SU-DHL-6 (cell line): ENCODE measurements around the gene NMNAT2.

Experiments used
- H2AFZ ChIP-seq: fragments of 200-600 bp; sonication (generic); 2 replicates; pipeline ENCODE4 v1.6.1; 2014; ENCODE audit warnings: low read depth, mild to moderate bottlenecking, moderate library complexity, mixed read lengths, antibody characterized with exemption, low read length; ENCODE audit not compliant: severe bottlenecking
- H3F3A ChIP-seq: fragments of 200-600 bp; shearing (Covaris generic); 2 replicates; pipeline ENCODE4 v1.6.0; 2016; ENCODE audit warnings: antibody characterized with exemption, mild to moderate bottlenecking; ENCODE audit not compliant: insufficient read depth
- H3K27ac ChIP-seq: fragments of 200-600 bp; sonication (generic); 2 replicates; pipeline ENCODE4 v1.5.1; 2016; ENCODE audit warnings: low read depth, mild to moderate bottlenecking, low read length, moderate library complexity, mixed read lengths
- H3K27me3 ChIP-seq: fragments of 200-600 bp; sonication (generic), shearing (Covaris generic); 2 replicates; pipeline ENCODE4 v1.6.0; 2014; ENCODE audit warnings: mild to moderate bottlenecking, low read length
- H3K36me3 ChIP-seq: fragments of 200-600 bp; sonication (generic); 2 replicates; pipeline ENCODE4 v1.6.1; 2014; ENCODE audit warnings: mild to moderate bottlenecking, low read length, mixed read lengths
- H3K4me2 ChIP-seq: fragments of 300-600, 200-600 bp; shearing (Covaris generic), sonication (generic); 2 replicates; pipeline ENCODE4 v1.6.0; 2014; ENCODE audit warnings: low read length, low read depth, mild to moderate bottlenecking; ENCODE audit not compliant: poor library complexity, severe bottlenecking
- H3K4me3 ChIP-seq: fragments of 200-600 bp; sonication (generic); 2 replicates; pipeline ENCODE4 v1.5.1; 2014; ENCODE audit warnings: antibody characterized with exemption, low read length, mild to moderate bottlenecking, mixed read lengths; ENCODE audit not compliant: insufficient read depth, poor library complexity, severe bottlenecking
- H3K79me2 ChIP-seq: fragments of 200-600 bp; sonication (generic); 2 replicates; pipeline ENCODE4 v1.6.1; 2014; ENCODE audit warnings: mild to moderate bottlenecking, low read length, moderate library complexity; ENCODE audit not compliant: insufficient read depth
- H3K9ac ChIP-seq: fragments of 200-600 bp; sonication (generic); 2 replicates; pipeline ENCODE4 v1.7.0; 2014; ENCODE audit warnings: mild to moderate bottlenecking, low read length
- H3K9me2 ChIP-seq: fragments of 200-600 bp; sonication (generic); replicated peaks from 2 replicates; pipeline ENCODE4 v1.6.1; 2014; ENCODE audit warnings: low read length; ENCODE audit not compliant: insufficient read depth
- H3K9me3 ChIP-seq: fragments of 200-600 bp; sonication (generic); 2 replicates; pipeline ENCODE4 v1.6.1; 2014; ENCODE audit warnings: low read length, mixed read lengths; ENCODE audit not compliant: insufficient read depth
- H4K20me1 ChIP-seq: fragments of 200-600 bp; sonication (generic); 2 replicates; pipeline ENCODE4 v1.6.1; 2014; ENCODE audit warnings: low read depth, mild to moderate bottlenecking, antibody characterized with exemption, low read length, moderate library complexity, mixed read lengths
- EZH2phosphoT487 ChIP-seq: fragments of 200-600 bp; sonication (generic), shearing (Covaris generic); conservative IDR thresholded peaks from 2 replicates; pipeline ENCODE4 v1.6.1; 2018; ENCODE audit warnings: mild to moderate bottlenecking, antibody characterized with exemption, low read length, moderate library complexity, mixed read lengths
- TF ChIP-seq, protein P1 (sequence below): fragments of 200-600 bp; sonication (generic); IDR thresholded peaks from one replicate; pipeline ENCODE4 v1.5.1; 2017; ENCODE audit warnings: antibody characterized with exemption, mild to moderate bottlenecking, low read length, moderate library complexity; ENCODE audit not compliant: insufficient read depth, poor library complexity, severe bottlenecking

The NMNAT2 gene

DNA sequence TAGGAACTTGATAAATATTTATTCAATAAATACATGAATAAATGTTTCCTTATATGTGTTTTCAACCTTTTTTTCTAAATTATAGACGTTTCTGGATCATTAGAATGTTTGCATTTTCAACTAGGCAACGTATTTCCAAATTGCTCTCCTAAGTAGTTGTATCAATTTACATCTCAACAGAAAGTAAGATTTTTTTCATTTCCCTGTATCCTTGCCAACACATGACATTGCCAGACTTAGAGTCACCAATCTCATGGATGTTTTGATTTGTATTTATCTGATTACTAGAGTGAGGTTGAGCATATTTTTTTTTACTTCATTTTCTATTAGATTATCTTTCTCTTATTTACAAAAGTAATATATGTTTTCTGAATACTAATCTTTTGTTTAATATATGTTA, 31.9 kb upstream of the NMNAT2 start:
- Histone ChIP-seq H3K9me3 (no peaks in the 10 kb centered on the region), H3K9me2 (no peaks in the 10 kb centered on the region), H3K36me3 (no peaks in the 10 kb centered on the region), H4K20me1 (no peaks in the 10 kb centered on the region), H3K27me3 (no peaks in the 10 kb centered on the region), H3K4me3 (no peak overlapping the region), H3F3A (no peaks in the 10 kb centered on the region), H2AFZ (no peak overlapping the region), H3K4me2 (no peak overlapping the region), H3K79me2 (no peaks in the 10 kb centered on the region), H3K27ac (no peak overlapping the region), H3K9ac (no peak overlapping the region)
- TF ChIP-seq, protein P1, sequence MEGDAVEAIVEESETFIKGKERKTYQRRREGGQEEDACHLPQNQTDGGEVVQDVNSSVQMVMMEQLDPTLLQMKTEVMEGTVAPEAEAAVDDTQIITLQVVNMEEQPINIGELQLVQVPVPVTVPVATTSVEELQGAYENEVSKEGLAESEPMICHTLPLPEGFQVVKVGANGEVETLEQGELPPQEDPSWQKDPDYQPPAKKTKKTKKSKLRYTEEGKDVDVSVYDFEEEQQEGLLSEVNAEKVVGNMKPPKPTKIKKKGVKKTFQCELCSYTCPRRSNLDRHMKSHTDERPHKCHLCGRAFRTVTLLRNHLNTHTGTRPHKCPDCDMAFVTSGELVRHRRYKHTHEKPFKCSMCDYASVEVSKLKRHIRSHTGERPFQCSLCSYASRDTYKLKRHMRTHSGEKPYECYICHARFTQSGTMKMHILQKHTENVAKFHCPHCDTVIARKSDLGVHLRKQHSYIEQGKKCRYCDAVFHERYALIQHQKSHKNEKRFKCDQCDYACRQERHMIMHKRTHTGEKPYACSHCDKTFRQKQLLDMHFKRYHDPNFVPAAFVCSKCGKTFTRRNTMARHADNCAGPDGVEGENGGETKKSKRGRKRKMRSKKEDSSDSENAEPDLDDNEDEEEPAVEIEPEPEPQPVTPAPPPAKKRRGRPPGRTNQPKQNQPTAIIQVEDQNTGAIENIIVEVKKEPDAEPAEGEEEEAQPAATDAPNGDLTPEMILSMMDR, result no peak
- TF ChIP-seq EZH2phosphoT487, result no peak

DNA sequence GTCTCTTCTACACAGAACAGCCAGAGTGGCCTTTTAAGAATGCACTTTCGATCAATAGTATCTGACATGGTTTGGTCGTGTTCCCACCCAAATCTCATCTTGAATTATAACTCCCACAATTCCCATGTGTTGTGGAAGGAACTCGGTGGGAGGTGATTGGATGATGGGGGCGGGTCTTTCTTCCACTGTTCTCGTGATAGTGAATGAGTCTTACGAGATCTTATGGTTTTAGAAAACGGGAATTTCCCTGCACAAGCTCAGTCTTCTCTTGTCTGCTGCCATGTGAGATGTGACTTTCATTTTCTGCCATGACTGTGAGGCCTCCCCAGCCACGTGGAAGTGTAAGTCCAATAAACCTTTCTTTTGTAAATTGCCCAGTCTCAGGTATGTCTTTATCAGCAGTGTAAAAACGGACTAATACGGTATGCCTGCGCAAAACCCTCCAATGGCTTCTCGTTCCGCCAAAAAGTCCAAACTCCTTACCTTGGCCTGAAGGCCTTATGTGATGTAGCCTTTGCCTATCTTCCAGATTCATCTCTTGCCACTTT, 31.1 kb upstream of the NMNAT2 start:
- Histone ChIP-seq H3K4me2 (no peak overlapping the region), H4K20me1 (no peaks in the 10 kb centered on the region), H3K9me2 (no peaks in the 10 kb centered on the region), H3K36me3 (no peaks in the 10 kb centered on the region), H2AFZ (no peak overlapping the region), H3K79me2 (no peaks in the 10 kb centered on the region), H3F3A (no peaks in the 10 kb centered on the region), H3K9ac (no peak overlapping the region), H3K27me3 (no peaks in the 10 kb centered on the region), H3K9me3 (no peaks in the 10 kb centered on the region), H3K4me3 (no peak overlapping the region), H3K27ac (no peak overlapping the region)
- TF ChIP-seq EZH2phosphoT487, result no peak
- TF ChIP-seq, protein P1, result no peak

DNA sequence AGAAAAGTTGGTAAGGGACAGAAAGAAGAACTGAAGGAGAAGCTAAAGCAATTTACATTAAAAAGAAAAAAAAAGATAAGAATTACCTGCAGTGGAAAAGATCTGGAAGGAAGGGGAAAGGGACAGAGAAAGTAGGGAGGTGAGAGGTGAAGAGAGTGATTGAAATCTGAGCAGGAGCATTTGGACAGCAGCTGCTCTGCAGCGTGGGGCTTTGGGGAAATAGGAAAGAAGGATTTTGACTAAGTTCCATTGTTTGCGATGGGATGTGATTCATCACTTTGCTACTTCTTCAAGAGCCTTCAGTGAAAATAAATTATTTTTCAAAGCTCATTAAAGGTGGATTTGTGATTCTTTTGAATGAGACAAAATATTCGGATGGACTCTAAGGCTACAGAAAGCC, 26.1 kb upstream of the NMNAT2 start:
- Histone ChIP-seq H3K9me2 (no peaks in the 10 kb centered on the region), H3K4me3 (no peak overlapping the region), H3K4me2 (no peak overlapping the region), H3K9me3 (no peaks in the 10 kb centered on the region), H3K9ac (no peak overlapping the region), H3K36me3 (no peaks in the 10 kb centered on the region), H4K20me1 (no peaks in the 10 kb centered on the region), H3F3A (no peaks in the 10 kb centered on the region), H2AFZ (no peak overlapping the region), H3K27me3 (no peaks in the 10 kb centered on the region), H3K79me2 (no peaks in the 10 kb centered on the region), H3K27ac (no peak overlapping the region)
- TF ChIP-seq, protein P1, result no peak
- TF ChIP-seq EZH2phosphoT487, result no peak
